ENCODE measurements around the gene PIK3C2G.

GRCh38 chr12:18296909-18297280 is 35.6 kb downstream of the PIK3C2G start:
- TF ChIP-seq CTCF (IDR thresholded peaks at IDR 0.05) (no peak), POLR2A (IDR thresholded peaks at IDR 0.05) (no peak), EP300 (IDR thresholded peaks at IDR 0.05) (no peak)

Measured in tibial nerve (tissue), 4 donors.